Renal pelvis (tissue), 4 donors: ENCODE data around the gene TMEM255B. TPM values are rescaled to one million over a fixed set of nuclear protein-coding genes. Genes with fewer than 3 reads are reported as not detected.

Experiments
- DNase-seq: peaks from one replicate; pipeline ENCODE4 v3.0.0-alpha.2; 2013
- polyA plus RNA-seq, 3 donors: library from polyadenylated mRNA; unstranded; fragments of 120-200 nt; gene quantifications; one replicate each; pipeline ENCODE4 v1.2.1, GENCODE V29; 2013; ENCODE audit not compliant: insufficient read length in 3 of 3

Gene TMEM255B
- polyA plus RNA-seq, 3 donors, result 7.1 to 9.5 (median 8.4) TPM

DNA sequence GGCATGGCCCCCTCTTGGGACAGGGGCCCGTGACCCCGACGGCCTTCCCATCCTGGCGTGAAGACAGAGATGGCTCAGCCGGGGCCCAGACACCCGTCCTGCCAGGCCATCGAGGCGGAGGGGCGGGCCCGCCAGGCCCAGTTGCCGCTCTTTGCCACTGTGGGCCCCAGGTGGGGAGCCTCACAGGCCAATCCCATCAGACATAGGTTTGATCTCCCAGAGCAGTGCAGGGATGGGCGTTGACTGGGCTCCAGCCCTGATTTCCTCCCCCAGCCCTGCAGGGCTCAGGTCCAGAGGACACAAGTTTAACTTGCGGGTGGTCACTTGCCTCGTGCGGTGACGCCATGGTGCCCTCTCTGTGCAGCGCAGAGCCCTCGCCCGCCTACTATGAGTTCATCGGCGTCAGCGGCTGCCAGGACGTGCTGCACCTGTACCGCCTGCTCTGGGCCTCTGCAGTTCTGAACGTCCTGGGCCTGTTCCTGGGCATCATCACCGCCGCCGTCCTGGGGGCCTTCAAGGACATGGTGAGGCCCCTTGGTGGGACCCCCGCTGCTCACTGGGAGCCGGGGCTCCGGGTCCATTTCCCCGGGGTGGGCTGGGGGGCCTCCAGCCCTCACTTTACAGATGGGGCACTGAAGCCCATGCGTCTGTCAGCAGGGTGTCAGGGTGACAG, 42.4 kb downstream of the TMEM255B start:
- DNase-seq, result no peak

DNA sequence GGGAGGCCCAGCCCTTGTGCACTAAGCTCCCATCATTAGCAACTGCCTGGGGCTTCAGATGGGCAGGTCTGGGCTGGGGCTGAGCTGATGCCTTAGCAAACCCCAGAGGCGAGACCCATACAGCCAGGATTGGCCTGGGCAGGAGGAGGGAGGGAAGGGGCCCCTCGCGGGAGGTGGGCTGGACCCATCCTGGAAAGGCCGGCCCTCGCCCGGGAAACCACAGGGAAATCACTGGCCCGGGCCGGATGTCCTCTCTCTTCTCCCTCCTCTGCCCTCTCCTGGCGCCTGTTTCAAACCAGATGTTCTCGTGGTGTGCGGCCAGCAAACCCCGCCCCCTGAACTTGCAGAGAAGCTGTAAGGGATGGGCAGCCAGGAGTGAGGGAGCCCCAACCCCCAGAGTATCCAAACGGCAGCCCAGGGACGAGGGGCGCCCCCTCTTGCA, 43.1 kb downstream of the TMEM255B start:
- DNase-seq, result peak; percentile 68

DNA sequence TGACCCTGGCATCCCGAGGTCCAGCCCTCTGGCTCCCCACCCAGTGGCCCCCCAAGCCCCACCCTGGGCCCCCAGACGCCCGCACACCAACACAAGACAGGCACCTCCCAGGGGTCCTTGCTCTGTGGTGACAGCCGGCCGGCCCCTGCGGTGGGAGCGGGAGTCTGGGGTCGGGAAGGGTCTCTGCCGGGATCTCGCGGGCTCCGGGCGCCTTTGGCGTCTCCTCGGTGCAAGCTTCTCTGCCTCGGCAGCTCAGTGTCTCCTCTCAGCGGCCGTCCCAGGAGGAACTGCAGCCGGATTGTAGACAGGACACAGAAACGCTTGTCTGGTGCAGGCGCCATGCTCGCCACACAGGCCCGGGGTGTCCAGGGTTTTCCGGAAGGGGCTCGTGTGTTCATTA, 43.7 kb downstream of the TMEM255B start:
- DNase-seq, result no peak

DNA sequence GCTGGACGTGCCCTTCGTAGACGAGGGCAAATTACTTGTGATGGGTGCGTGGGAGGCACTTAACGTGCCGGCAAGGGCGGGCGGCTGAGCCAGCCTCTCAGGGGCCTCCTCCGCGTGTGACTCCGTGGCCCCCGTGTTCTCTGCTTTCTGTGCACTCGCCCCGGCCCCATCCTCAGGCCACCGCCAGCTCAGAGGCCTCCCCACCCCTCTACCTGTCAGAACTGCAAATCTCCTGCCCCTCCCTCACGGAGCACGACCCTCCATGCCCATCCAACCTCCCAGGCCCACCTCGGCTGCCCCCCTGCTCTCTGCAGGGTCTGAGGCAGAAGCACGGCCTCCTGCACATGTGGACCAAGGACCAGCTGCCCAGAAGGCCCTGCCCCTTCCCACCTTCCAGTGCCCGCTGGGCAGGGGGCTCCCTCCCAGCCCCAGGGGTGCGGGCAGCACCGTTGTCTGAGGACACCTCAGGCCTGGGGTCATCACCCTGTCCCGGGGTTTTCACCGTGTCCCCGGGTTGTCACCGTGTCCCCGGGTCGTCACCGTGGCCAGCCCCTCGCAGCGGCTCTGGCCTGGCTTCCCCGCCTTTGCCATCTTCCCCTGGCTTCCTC, 44.5 kb downstream of the TMEM255B start:
- no peak for DNase-seq

DNA sequence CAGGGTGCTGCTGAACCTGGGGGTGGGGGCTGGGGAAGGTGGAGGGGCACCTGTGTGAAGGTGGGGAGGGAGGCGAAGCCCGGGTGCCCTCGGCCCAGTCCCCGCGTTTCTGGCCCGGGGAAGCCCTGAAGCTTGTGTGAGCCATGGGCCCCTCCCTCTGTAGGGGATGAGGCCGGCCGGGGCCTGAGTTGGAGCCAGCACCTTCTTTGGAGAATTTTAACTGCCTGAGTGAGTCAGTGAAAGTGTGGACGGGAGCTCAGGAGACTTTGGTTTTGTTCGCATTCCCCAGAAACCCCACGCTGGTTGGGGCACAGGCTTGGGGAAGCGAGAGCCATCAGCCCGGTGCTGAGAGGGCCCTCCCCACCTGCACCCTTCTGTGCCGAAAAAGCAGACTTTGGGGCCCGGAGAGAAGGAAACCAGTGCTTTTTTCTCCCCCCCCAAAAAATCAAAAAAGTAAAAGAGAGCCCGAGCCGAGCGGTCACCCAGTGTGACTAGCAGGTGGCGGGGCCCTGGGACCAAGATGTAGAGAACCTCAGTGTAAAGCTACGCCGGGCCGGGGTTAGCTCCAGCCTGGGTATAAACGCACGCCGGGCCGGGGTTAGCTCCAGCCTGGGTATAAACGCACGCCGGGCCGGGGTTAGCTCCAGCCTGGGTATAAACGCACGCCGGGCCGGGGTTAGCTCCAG, 45.1 kb downstream of the TMEM255B start:
- no peak for DNase-seq

GRCh38 chr13:113804703-113805430, 45.8 kb downstream of the TMEM255B start:
- no peak for DNase-seq

GRCh38 chr13:113805431-113806103, 46.5 kb downstream of the TMEM255B start:
- DNase-seq, result no peak

DNA sequence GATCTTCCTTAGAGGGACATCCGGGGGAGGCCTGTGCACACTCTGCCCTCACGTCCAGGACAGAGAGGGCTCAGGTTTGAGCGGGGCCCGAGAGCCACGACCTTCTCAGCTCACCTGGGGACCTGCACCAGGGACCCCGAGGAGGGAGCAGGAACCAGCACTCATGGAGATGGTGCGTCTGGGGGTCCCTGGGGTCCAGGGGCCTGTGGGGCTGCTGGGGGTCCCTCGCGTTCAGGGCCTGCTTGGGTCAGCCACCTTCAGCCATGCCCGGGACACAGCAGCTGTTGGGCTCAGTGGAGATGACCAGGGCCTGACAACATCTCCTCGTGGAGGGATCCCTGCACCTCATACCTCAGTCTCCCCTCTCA, 47.1 kb downstream of the TMEM255B start:
- no peak for DNase-seq

GRCh38 chr13:113806526-113806925, 47.5 kb downstream of the TMEM255B start:
- no peak for DNase-seq

- DNase-seq, result no peak
Observed at GRCh38 chr13:113808058-113808834, 49.2 kb downstream of the TMEM255B start.

- no peak for DNase-seq
Observed at GRCh38 chr13:113809934-113810333, 50.9 kb downstream of the TMEM255B start.

GRCh38 chr13:113810640-113811039, 51.6 kb downstream of the TMEM255B start:
- no peak for DNase-seq

GRCh38 chr13:113811081-113811928, 52.3 kb downstream of the TMEM255B start:
- DNase-seq, result no peak

DNA sequence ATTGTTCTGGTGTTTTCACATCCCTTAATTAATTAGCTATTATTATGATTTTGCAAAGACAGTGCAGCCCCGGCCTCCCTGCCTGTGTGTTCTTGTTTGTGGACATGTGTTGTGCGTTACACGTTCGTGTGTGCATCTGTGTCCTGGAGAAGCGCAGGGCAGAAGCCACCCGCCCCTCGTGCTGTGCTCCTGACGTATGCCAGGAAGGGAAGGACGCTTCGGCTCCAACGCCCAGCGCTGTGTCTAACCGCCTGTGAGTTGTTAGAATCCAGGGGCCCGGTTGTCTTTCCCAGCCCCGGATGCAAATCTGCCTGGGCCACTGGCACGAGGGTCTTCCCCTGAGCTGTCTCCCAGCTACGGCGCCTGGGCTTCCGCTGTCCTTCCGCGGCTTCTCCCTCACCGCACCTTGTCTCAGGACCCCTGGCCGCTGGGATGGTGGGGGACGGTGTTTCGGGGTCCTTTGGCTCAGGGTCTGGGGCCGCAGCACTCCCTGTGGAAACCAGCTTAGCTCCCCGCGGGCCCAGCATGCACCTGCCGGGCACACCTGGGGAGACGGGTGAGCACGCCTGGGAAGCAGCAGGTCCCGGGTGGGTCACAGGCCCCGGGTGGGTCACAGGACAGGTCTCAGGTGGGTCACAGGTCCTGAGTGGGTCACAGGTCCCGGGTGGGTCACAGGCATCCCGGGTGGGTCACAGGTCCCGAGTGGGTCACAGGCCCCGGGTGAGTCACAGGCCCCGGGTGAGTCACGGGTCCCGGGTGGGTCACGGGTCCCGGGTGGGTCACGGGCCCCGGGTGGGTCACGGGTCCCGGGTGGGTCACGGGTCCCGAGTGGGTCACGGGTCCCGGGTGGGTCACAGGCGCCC, 53.4 kb downstream of the TMEM255B start:
- DNase-seq, result no peak

GRCh38 chr13:113813070-113813748, 54.2 kb downstream of the TMEM255B start:
- no peak for DNase-seq

DNA sequence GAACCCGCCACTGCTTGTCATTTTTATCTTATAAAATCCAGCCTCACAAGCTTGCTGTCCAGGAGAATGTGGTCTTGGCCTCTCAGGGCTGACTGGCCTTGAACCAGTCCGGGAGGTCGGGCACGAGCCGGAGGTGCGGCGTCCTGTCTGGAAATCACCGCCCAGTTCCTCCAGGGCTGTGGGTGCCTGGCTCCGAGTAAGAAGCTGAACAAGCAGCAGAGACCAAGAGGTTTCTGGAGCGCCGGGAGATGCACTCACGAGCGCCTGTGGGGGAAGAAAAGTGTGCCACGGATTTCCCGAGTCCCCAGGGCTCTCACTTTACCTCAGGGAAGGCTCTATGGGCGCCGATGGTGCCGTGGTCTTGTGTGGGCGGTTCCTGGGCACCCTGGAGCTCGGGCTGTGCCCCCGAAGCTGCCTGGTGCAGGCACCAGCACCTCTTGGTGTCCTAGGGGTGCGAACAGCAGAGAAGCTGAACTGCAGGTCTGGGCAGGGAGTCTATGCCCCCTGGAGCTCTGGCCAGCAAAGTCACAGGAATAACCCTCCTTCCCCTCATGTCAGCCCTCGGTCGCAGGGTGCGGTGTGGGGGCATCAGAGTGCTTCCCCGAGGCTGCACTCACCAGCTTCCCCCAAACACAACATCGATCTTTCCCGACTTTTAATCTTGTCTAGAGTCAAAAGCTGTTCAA, 54.9 kb downstream of the TMEM255B start:
- DNase-seq, result no peak

DNA sequence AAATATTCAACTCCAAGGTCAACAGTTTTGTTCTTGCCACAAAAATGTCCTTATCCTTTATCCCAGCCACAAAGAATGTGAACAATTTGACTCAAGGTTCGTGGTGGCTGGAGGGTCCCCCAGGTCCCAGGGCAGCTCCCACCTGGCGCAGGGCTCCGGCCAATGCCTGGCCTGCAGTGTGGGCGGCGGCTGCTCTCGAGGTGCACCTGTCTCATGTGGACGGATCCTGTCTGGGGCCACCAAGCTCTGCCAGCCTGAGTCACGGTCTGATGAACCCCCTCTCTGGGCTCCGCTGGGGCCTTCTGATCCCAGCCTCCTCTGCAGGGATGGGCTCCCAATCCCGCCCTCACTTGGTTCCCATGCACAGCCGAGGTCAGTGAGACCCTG, 55.4 kb downstream of the TMEM255B start:
- DNase-seq, result no peak
